Heart right ventricle (tissue), 16 donors: ENCODE data around the gene MYO7B. TPM values are rescaled to one million over a fixed set of nuclear protein-coding genes. Genes with fewer than 3 reads are reported as not detected.
A peak's percentile ranks its signal among the peaks of the same experiment; 100 is the strongest.

ENCODE experiments used
- ATAC-seq, 8 donors: fragments of 200-7000 bp; cut with Tn5 transposase; one replicate each; pipeline ENCODE4 v1.9.1; 2020; ENCODE audit warnings: mild to moderate bottlenecking in 8 of 8, moderate library complexity in 8 of 8, moderate number of reproducible peaks in 1 of 8
- DNase-seq, 2 donors: peaks; one replicate each; pipeline ENCODE4 v3.0.0-alpha.2; 2020
- H3K27ac ChIP-seq, 10 donors: fragments of 200-600 bp; sonication (generic) in 2 of 10; one replicate each; pipeline versions ENCODE4 v1.5.0 to v1.8.0; 2020 to 2022; ENCODE audit warnings: mild to moderate bottlenecking in 3 of 10
- H3K27me3 ChIP-seq, 7 donors: fragments of 200-600 bp; one replicate each; pipeline ENCODE4 v1.8.0; 2021 to 2022; ENCODE audit warnings: mild to moderate bottlenecking in 2 of 7
- H3K36me3 ChIP-seq, 9 donors: fragments of 200-600 bp; sonication (generic) in 1 of 9; one replicate each; pipeline versions ENCODE4 v1.5.0 to v1.8.0; 2020 to 2022; ENCODE audit warnings: mild to moderate bottlenecking in 2 of 9
- H3K4me1 ChIP-seq, 9 donors: fragments of 200-600 bp; sonication (generic) in 1 of 9; one replicate each; pipeline versions ENCODE4 v1.5.0 to v1.8.0; 2020 to 2022; ENCODE audit warnings: mild to moderate bottlenecking in 4 of 9
- H3K4me3 ChIP-seq, 10 donors: fragments of 200-600 bp; sonication (generic) in 2 of 10; one replicate each; pipeline versions ENCODE4 v1.5.0 to v1.8.0; 2020 to 2022; ENCODE audit warnings: mild to moderate bottlenecking in 7 of 10, moderate library complexity in 2 of 10
- H3K9me3 ChIP-seq, 11 donors: fragments of 200-600 bp in 10 of 11; sonication (generic) in 2 of 11; one replicate each; pipeline versions ENCODE4 v1.5.0 to v1.8.0; 2013 to 2022; ENCODE audit warnings: mild to moderate bottlenecking in 2 of 11, control low read depth in 1 of 11, moderate library complexity in 1 of 11
- WGBS, 2 donors: extraction: QIAGEN DNeasy Blood & Tissue Kit; methylation state at CpG; one replicate each; pipeline ENCODE4 v1.1.7; 2013; ENCODE audit warnings: inconsistent platforms in 1 of 2; 5-methylcytosine and 5-hydroxymethylcytosine counted together
- intact Hi-C, 10 donors: fragments of 100-400 bp; cut with DNase I; formaldehyde crosslinking; loops; one replicate each; pipeline versions ENCODE4 v1.11.1 to v1.14.2; 2022
- polyA plus RNA-seq, 2 donors: library from polyadenylated mRNA; stranded (reverse); fragments of 200-250 nt; gene quantifications; one replicate each; pipeline ENCODE4 v1.2.3, GENCODE V29; 2013
- total RNA-seq, 10 donors: library from RNA; stranded (reverse); fragmentation: NEBNext Ultra II Directional in 3 of 10; extraction: Animal tissue kit (Norgen Biotek cat#: 25700) in 3 of 10; gene quantifications; one replicate each; pipeline versions ENCODE4 v1.2.1 to v1.2.4, GENCODE V29; 2021 to 2023
- TF ChIP-seq, protein P1 (sequence below), 9 donors: fragments of 200-600 bp; sonication (generic) in 2 of 9; IDR thresholded peaks; one replicate each; pipeline versions ENCODE4 v1.5.0 to v1.8.0; 2021 to 2022; ENCODE audit warnings: antibody characterized with exemption in 9 of 9, mild to moderate bottlenecking in 5 of 9, moderate library complexity in 1 of 9
- donor health status: Arrhythmogenic right ventricular cardiomyopathy.
- donor health status: ischemic (EF 13 %, LVEDD 7.1; RV severe dilation, severe dysfunction).
- donor health status: healthy with polysubstance abuse.
- donor health status: DM: no; HTN: yes; CAD: no.
- donor health status: DM: no; HTN: no; CAD: no.
- donor health status: ischemic (EF 25% LVEDD 6.9; RV normal size, moderate dysfunction).
- donor health status: ischemic (EF 25% LVEDD 5.7; RV mildly dilated, moderate dysfunction).
- donor health status: healthy.
- donor health status: DM: yes; HTN: yes; CAD: no.
- donor health status: Ischemic cardiomyopathy.
- donor health status: ischemic (EF 35%, LVEDD 5.7; RV mildly dilated, moderate dysfunction).
- donor health status: nonischemic (EF 11% LVEDD 7.7; RV severe dilation, severe dysfunction).
- donor health status: DM: yes; HTN: yes; CAD: no.
- donor health status: PGD.
- donor health status: ischemic (EF 29% LVEDD 5.4; RV normal size, mild dysfunction).
- donor health status: nonischemic (EF 23%, LVEDD 6.1; RV moderate dilation, normal function).

MYO7B gene
- total and polyA plus RNA-seq, 12 donors, result 0.42 to 2.3 (median 0.90) TPM

DNA sequence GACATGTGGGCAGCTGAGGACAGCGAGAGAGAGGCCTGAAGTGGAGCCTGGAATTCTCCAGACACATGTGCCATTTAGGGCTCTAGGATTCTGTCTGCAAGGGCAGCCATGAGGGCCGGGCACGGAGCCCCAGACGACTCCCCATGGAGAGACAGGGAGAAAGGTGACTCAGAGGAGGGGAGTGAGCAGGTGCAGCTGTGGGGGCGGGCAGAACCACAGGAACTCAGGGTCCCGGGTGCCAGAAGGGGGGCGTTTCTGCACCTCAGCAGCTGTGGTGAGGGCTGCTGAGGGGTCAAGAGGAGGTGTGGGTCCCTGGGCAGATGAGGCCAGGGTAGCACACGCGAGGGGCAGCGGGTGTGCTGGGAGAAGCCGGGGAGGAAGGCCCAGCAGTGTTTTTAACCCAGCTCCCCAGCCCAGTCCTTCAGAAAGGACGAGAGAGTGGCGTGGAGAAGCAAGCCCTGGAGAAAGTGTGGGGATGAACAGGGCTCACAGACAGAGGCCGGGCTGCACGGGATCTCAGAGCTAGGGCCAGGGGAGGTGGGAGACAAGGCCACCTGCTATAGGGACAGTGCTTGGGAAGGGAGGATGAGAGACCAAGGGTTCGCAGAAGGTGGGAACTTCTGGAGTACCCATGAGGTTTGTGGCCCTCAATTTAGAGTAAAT is 118.1 kb downstream of the MYO7B start:
- no peaks in the 10 kb centered on the region for H3K9me3 ChIP-seq
- H3K36me3 ChIP-seq, result peaks cover 0 to 67% (median 5%) of the 10 kb centered on the region in 9 donors
- intact Hi-C loops, result loop anchor here in 1 of 10 donors (2.0 kb wide), 1 partner anchor 21 kb away; the partner anchor contains the start of gene LIMS2
- H3K27ac ChIP-seq, result peak overlapping the region; percentile 28 to 95 (median 84)
- peaks cover 71 to 99% (median 96%) of the 10 kb centered on the region in 9 donors for H3K4me1 ChIP-seq
- 70 to 80% methylated on average over 16 of the region's 16 CpGs for WGBS, 2 donors
- ATAC-seq (no peak), DNase-seq (peak in 1 of 2 donors; percentile 24)
- H3K4me3 ChIP-seq, result no peak overlapping the region
- TF ChIP-seq, protein P1, sequence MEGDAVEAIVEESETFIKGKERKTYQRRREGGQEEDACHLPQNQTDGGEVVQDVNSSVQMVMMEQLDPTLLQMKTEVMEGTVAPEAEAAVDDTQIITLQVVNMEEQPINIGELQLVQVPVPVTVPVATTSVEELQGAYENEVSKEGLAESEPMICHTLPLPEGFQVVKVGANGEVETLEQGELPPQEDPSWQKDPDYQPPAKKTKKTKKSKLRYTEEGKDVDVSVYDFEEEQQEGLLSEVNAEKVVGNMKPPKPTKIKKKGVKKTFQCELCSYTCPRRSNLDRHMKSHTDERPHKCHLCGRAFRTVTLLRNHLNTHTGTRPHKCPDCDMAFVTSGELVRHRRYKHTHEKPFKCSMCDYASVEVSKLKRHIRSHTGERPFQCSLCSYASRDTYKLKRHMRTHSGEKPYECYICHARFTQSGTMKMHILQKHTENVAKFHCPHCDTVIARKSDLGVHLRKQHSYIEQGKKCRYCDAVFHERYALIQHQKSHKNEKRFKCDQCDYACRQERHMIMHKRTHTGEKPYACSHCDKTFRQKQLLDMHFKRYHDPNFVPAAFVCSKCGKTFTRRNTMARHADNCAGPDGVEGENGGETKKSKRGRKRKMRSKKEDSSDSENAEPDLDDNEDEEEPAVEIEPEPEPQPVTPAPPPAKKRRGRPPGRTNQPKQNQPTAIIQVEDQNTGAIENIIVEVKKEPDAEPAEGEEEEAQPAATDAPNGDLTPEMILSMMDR (IDR thresholded peaks at IDR 0.05), result no peak
- no peaks in the 10 kb centered on the region for H3K27me3 ChIP-seq

DNA sequence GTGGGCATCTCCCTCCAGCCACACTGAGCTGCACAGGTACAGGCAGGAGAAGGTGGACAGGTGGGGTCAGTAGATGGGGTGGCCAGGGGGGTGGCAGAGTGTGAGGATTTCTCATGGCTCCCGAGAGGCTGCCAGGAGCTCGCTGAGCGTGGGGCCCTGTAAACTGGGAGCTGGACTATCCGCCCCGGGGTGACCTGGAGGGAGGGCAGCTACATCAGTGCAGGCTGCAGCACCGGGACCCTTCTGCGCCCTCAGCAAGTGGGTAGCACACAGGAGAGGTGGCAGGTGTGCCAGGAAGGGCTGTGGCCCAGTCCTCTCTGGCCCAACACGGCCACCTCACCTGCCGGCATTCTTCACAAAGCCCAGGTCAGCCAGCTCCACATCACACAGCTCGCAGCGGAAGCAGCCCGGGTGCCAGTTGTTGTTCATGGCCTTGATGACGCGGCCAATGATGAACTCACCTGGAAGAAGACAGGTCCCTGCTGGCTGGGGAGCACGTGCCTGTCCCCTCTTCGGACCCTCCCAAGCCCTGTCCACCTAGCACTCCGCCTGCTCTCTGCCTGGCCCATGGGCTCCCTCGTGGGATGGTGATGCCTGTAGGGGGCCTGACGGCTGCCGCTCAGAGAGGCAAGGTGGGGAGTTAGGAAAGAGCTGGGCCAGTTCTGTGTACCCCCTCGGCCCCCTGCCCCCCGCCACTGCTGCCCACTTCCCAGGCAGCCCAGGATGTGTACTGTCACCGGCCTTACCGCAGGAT is 118.8 kb downstream of the MYO7B start:
- H3K36me3 ChIP-seq, result peaks cover 0 to 67% (median 5%) of the 10 kb centered on the region in 9 donors
- TF ChIP-seq, protein P1 (IDR thresholded peaks at IDR 0.05), result no peak
- no peak for DNase-seq
- peaks cover 74 to 100% (median 99%) of the 10 kb centered on the region in 9 donors for H3K4me1 ChIP-seq
- WGBS, 2 donors, result 88 to 89% methylated on average over 24 of the region's 24 CpGs
- no peaks in the 10 kb centered on the region for H3K27me3 ChIP-seq
- no peak overlapping the region for H3K4me3 ChIP-seq
- no peak for ATAC-seq
- peak overlapping the region; percentile 78 to 95 (median 86) for H3K27ac ChIP-seq
- intact Hi-C loops, result no loop called here
- H3K9me3 ChIP-seq, result no peaks in the 10 kb centered on the region

GRCh38 chr2:127654838-127655175 is 119.3 kb downstream of the MYO7B start:
- Histone ChIP-seq H3K4me1 (peaks cover 74 to 100% (median 99%) of the 10 kb centered on the region in 9 donors), H3K36me3 (peaks cover 0 to 67% (median 5%) of the 10 kb centered on the region in 9 donors), H3K27me3 (no peaks in the 10 kb centered on the region), H3K9me3 (no peaks in the 10 kb centered on the region), H3K27ac (peak overlapping the region; percentile 72 to 95 (median 86)), H3K4me3 (no peak overlapping the region)
- TF ChIP-seq, protein P1 (IDR thresholded peaks at IDR 0.05), result no peak
- whole genome bisulfite sequencing, 2 donors, result 88 to 90% methylated on average over 8 of the region's 8 CpGs
- DNase-seq (no peak), ATAC-seq (no peak)
- intact Hi-C loops, result loop anchor here in 1 of 10 donors (5.0 kb wide), 1 partner anchor 42 kb away; no protein-coding TSS in a partner anchor

GRCh38 chr2:127655209-127656073 is 120.0 kb downstream of the MYO7B start:
- ATAC-seq (peak in 7 of 8 donors; percentile 13 to 54 (median 44)), DNase-seq (peak; percentile 64 to 66)
- Histone ChIP-seq H3K27me3 (no peaks in the 10 kb centered on the region), H3K36me3 (peaks cover 0 to 71% (median 5%) of the 10 kb centered on the region in 9 donors), H3K4me3 (no peak overlapping the region), H3K27ac (peak overlapping the region; percentile 72 to 95 (median 86)), H3K9me3 (no peaks in the 10 kb centered on the region), H3K4me1 (peaks cover 70 to 100% (median 98%) of the 10 kb centered on the region in 9 donors)
- 50 to 62% methylated on average over 16 of the region's 16 CpGs for WGBS, 2 donors
- TF ChIP-seq, protein P1 (IDR thresholded peaks at IDR 0.05), result no peak
- intact Hi-C loops, result loop anchor here in 1 of 10 donors (5.0 kb wide), 1 partner anchor 42 kb away; no protein-coding TSS in a partner anchor
